Mammary epithelial cell (primary cell): ENCODE results near the gene CDH13.

Experiments used
- EZH2 ChIP-seq: IDR thresholded peaks from 2 replicates; pipeline ENCODE4 v1.6.1; 2012; ENCODE audit warnings: low read length, inconsistent platforms, borderline replicate concordance
- TF ChIP-seq, protein P1 (sequence below), 2 donors: IDR thresholded peaks in 1 of 2; conservative IDR thresholded peaks in 1 of 2; 2 replicates each; pipeline ENCODE4 v1.5.1; 2011 to 2012; ENCODE audit warnings: inconsistent platforms in 2 of 2, low read length in 2 of 2, mild to moderate bottlenecking in 2 of 2, control low read depth in 1 of 2, low read depth in 1 of 2; ENCODE audit not compliant: insufficient read depth in 1 of 2; ENCODE audit errors: extremely low read depth in 1 of 2

DNA sequence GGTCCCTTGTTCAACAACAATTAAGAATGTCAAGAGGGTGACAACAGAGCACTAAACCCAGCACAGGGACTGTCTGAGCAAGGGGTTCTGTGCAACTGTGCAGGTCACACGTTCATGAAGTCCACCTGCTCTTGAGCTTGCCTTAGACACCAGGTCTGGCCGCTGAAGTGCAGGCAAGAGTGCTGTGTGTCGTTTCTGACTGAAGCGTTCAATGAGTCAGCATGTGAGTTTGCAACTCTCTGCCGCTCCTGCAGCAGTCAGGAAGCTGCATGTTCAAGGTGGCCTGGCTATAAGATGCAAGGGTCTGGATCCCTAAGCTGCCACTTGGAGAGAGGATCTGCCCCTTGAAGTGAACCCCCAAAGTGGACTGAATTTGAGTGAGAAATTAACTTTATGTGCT, 848.3 kb downstream of the CDH13 start:
- TF ChIP-seq, protein P1, sequence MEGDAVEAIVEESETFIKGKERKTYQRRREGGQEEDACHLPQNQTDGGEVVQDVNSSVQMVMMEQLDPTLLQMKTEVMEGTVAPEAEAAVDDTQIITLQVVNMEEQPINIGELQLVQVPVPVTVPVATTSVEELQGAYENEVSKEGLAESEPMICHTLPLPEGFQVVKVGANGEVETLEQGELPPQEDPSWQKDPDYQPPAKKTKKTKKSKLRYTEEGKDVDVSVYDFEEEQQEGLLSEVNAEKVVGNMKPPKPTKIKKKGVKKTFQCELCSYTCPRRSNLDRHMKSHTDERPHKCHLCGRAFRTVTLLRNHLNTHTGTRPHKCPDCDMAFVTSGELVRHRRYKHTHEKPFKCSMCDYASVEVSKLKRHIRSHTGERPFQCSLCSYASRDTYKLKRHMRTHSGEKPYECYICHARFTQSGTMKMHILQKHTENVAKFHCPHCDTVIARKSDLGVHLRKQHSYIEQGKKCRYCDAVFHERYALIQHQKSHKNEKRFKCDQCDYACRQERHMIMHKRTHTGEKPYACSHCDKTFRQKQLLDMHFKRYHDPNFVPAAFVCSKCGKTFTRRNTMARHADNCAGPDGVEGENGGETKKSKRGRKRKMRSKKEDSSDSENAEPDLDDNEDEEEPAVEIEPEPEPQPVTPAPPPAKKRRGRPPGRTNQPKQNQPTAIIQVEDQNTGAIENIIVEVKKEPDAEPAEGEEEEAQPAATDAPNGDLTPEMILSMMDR (conservative IDR thresholded peaks at IDR 0.05 in 1 of 2, IDR thresholded peaks at IDR 0.05 in 1 of 2; ENCODE audit: extremely low read depth in 1 of 2, insufficient read depth in 1 of 2, low read depth in 1 of 2, low read length in 2 of 2): no peak
- TF ChIP-seq EZH2: no peak
